ENCODE results near the gene CFAP52.

DNA sequence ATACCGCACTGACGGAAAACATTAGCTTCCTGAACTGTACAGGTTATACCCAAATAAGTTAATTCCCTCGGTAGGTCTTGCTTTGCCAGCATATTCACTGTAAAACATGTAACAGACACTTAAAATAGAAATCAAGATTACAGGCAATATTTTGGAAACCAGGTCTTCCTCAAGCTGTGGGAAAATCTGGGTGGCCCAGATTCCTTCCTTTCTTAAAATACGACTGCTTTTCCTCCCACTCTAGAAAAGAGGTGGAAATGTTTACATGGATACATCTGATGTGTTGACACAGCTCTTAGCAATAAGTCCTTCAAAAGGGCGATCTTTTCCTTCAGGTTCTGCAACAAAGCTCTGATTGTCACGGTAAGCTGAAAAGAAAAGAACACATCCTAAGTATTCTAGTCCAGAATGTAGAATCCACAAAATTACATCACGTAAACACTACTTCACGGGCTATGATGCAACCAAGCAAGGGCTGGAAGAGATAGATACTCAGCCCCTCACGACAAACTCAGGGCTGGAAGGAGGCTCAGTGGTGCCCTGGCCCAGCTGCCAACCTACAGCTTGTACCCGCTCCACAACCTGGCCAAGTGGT, 19.2 kb upstream of the CFAP52 start:
- no peak for TF ChIP-seq POLR2AphosphoS5 (IDR thresholded peaks at IDR 0.05; ENCODE audit: insufficient read depth, low read depth, low read length)
- TF ChIP-seq, protein P1, sequence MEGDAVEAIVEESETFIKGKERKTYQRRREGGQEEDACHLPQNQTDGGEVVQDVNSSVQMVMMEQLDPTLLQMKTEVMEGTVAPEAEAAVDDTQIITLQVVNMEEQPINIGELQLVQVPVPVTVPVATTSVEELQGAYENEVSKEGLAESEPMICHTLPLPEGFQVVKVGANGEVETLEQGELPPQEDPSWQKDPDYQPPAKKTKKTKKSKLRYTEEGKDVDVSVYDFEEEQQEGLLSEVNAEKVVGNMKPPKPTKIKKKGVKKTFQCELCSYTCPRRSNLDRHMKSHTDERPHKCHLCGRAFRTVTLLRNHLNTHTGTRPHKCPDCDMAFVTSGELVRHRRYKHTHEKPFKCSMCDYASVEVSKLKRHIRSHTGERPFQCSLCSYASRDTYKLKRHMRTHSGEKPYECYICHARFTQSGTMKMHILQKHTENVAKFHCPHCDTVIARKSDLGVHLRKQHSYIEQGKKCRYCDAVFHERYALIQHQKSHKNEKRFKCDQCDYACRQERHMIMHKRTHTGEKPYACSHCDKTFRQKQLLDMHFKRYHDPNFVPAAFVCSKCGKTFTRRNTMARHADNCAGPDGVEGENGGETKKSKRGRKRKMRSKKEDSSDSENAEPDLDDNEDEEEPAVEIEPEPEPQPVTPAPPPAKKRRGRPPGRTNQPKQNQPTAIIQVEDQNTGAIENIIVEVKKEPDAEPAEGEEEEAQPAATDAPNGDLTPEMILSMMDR (IDR thresholded peaks at IDR 0.05; ENCODE audit: extremely low read depth in 1 of 2, insufficient read depth in 1 of 2, low read depth in 1 of 2, low read length in 2 of 2): no peak

All from endothelial cell of umbilical vein (primary cell).